HG03558 (cell line): ENCODE data around the gene FRMD6.
"Not testable (repeated sequence)": the region's sequence is repeated elsewhere in the genome, so short reads cannot be mapped to it uniquely, and the experiment has no call there.

Source experiments
- ATAC-seq: cut with Tn5 transposase; IDR thresholded peaks from one replicate; pipeline ENCODE4 v1.9.1; 2021; ENCODE audit warnings: moderate number of reproducible peaks; ENCODE audit not compliant: unreplicated experiment; ENCODE audit errors: extremely low read depth

Gene FRMD6

GRCh38 chr14:51627313-51627712 lies 24.4 kb upstream of the FRMD6 start:
- ATAC-seq: no peak

- no peak for ATAC-seq
Observed at GRCh38 chr14:51628238-51628637, 23.5 kb upstream of the FRMD6 start.

- ATAC-seq: no peak
Observed at GRCh38 chr14:51630987-51631386, 20.7 kb upstream of the FRMD6 start.

- not testable (repeated sequence) for ATAC-seq
Observed at GRCh38 chr14:51633298-51633697, 18.4 kb upstream of the FRMD6 start.

GRCh38 chr14:51636109-51636508 lies 15.6 kb upstream of the FRMD6 start:
- ATAC-seq: no peak

GRCh38 chr14:51638071-51638944 lies 13.4 kb upstream of the FRMD6 start:
- ATAC-seq: no peak

GRCh38 chr14:51639668-51640316 lies 11.9 kb upstream of the FRMD6 start:
- ATAC-seq: no peak

GRCh38 chr14:51643140-51643539 lies 8.6 kb upstream of the FRMD6 start:
- no peak for ATAC-seq

- no peak for ATAC-seq
Observed at GRCh38 chr14:51644217-51644933, 7.3 kb upstream of the FRMD6 start.

GRCh38 chr14:51648296-51648695 lies 3.4 kb upstream of the FRMD6 start:
- no peak for ATAC-seq

GRCh38 chr14:51650716-51651387 lies 858 bp upstream of the FRMD6 start:
- ATAC-seq: no peak

- peak; percentile 10 for ATAC-seq
Observed at GRCh38 chr14:51652168-51653078, 713 bp downstream of the FRMD6 start.

- ATAC-seq: no peak
Observed at GRCh38 chr14:51653079-51653774, 1.5 kb downstream of the FRMD6 start.

- ATAC-seq: no peak
Observed at GRCh38 chr14:51653775-51654532, 2.2 kb downstream of the FRMD6 start.

GRCh38 chr14:51654533-51654845 lies 2.8 kb downstream of the FRMD6 start:
- ATAC-seq: no peak

- no peak for ATAC-seq
Observed at GRCh38 chr14:51657762-51658161, 6.1 kb downstream of the FRMD6 start.

- ATAC-seq: no peak
Observed at GRCh38 chr14:51658441-51659173, 6.9 kb downstream of the FRMD6 start.

- no peak for ATAC-seq
Observed at GRCh38 chr14:51660741-51661140, 9.0 kb downstream of the FRMD6 start.
